ENCODE measurements around the gene TNS1.

- TF ChIP-seq CTCF (IDR thresholded peaks at IDR 0.05; ENCODE audit: poor library complexity) = no peak
- TF ChIP-seq EZH2 (IDR thresholded peaks at IDR 0.05; ENCODE audit: borderline replicate concordance) = no peak
These were observed 205.1 kb downstream of the TNS1 start for GRCh38 chr2:217797661-217798069.

Data from hepatocyte (in vitro differentiated cells).